SJCRH30 (cell line): ENCODE data around the gene ATP4B. TPM values are rescaled to one million over a fixed set of nuclear protein-coding genes. Genes with fewer than 3 reads are reported as not detected.

ENCODE experiments used
- DNase-seq, 2 experiments: peaks; one replicate each; pipeline ENCODE4 v3.0.0-alpha.2; 2015 to 2020
- H3K27ac ChIP-seq: fragments of 250-450 bp; sonication (Bioruptor Pico); 2 replicates; pipeline ENCODE4 v1.5.1; 2020; ENCODE audit warnings: mild to moderate bottlenecking, moderate library complexity
- H3K27me3 ChIP-seq: fragments of 250-450 bp; sonication (Bioruptor Pico); 2 replicates; pipeline ENCODE4 v1.5.1; 2020; ENCODE audit warnings: mild to moderate bottlenecking, moderate library complexity
- H3K36me3 ChIP-seq: fragments of 250-450 bp; sonication (Bioruptor Pico); 2 replicates; pipeline ENCODE4 v1.5.1; 2020; ENCODE audit warnings: mild to moderate bottlenecking, moderate library complexity
- H3K4me1 ChIP-seq: fragments of 250-450 bp; sonication (Bioruptor Pico); 2 replicates; pipeline ENCODE4 v1.5.1; 2020; ENCODE audit warnings: mild to moderate bottlenecking, moderate library complexity
- H3K4me3 ChIP-seq: fragments of 250-450 bp; sonication (Bioruptor Pico); 2 replicates; pipeline ENCODE4 v1.5.1; 2020; ENCODE audit warnings: mild to moderate bottlenecking, moderate library complexity
- H3K9me3 ChIP-seq: fragments of 250-450 bp; sonication (Bioruptor Pico); replicated peaks from 2 replicates; pipeline ENCODE4 v1.5.1; 2020; ENCODE audit warnings: mild to moderate bottlenecking, moderate library complexity
- total RNA-seq: library from RNA; depleted of rRNA; stranded (reverse); fragments of >200 nt; shearing (Covaris generic); gene quantifications from 2 replicates; pipeline ENCODE4 v1.2.3, GENCODE V29; 2014

The ATP4B gene
- total RNA-seq, 1 experiment from 2014 or later: not detected

- no peaks in the 10 kb centered on the region for H3K27me3 ChIP-seq
- no peaks in the 10 kb centered on the region for H3K4me1 ChIP-seq
- DNase-seq: peak in 1 of 2 experiments; percentile 1
- no peaks in the 10 kb centered on the region for H3K36me3 ChIP-seq
- no peak overlapping the region for H3K4me3 ChIP-seq
- no peaks in the 10 kb centered on the region for H3K9me3 ChIP-seq
- H3K27ac ChIP-seq: no peak overlapping the region
These were observed 5.4 kb downstream of the ATP4B start for GRCh38 chr13:113652404-113653263.

GRCh38 chr13:113651511-113652403 lies 6.2 kb downstream of the ATP4B start:
- no peaks in the 10 kb centered on the region for H3K9me3 ChIP-seq
- H3K4me3 ChIP-seq: no peak overlapping the region
- H3K27ac ChIP-seq: no peak overlapping the region
- no peaks in the 10 kb centered on the region for H3K27me3 ChIP-seq
- DNase-seq: peak in 1 of 2 experiments; percentile 1
- H3K36me3 ChIP-seq: no peaks in the 10 kb centered on the region
- H3K4me1 ChIP-seq: no peaks in the 10 kb centered on the region

GRCh38 chr13:113650731-113651148 lies 7.3 kb downstream of the ATP4B start:
- peak in 1 of 2 experiments; percentile 0 for DNase-seq
- H3K4me3 ChIP-seq: no peak overlapping the region
- no peaks in the 10 kb centered on the region for H3K27me3 ChIP-seq
- H3K4me1 ChIP-seq: no peaks in the 10 kb centered on the region
- H3K9me3 ChIP-seq: no peaks in the 10 kb centered on the region
- no peaks in the 10 kb centered on the region for H3K36me3 ChIP-seq
- no peak overlapping the region for H3K27ac ChIP-seq

GRCh38 chr13:113650275-113650674 lies 7.7 kb downstream of the ATP4B start:
- no peak overlapping the region for H3K27ac ChIP-seq
- no peaks in the 10 kb centered on the region for H3K36me3 ChIP-seq
- H3K4me1 ChIP-seq: no peaks in the 10 kb centered on the region
- no peak overlapping the region for H3K4me3 ChIP-seq
- no peaks in the 10 kb centered on the region for H3K27me3 ChIP-seq
- peak in 1 of 2 experiments; percentile 1 for DNase-seq
- no peaks in the 10 kb centered on the region for H3K9me3 ChIP-seq

GRCh38 chr13:113649212-113649611 lies 8.8 kb downstream of the ATP4B start:
- Histone ChIP-seq H3K36me3 (no peaks in the 10 kb centered on the region), H3K4me3 (no peak overlapping the region), H3K4me1 (no peaks in the 10 kb centered on the region), H3K9me3 (no peaks in the 10 kb centered on the region), H3K27me3 (no peaks in the 10 kb centered on the region), H3K27ac (no peak overlapping the region)
- DNase-seq: peak in 1 of 2 experiments; percentile 0

DNA sequence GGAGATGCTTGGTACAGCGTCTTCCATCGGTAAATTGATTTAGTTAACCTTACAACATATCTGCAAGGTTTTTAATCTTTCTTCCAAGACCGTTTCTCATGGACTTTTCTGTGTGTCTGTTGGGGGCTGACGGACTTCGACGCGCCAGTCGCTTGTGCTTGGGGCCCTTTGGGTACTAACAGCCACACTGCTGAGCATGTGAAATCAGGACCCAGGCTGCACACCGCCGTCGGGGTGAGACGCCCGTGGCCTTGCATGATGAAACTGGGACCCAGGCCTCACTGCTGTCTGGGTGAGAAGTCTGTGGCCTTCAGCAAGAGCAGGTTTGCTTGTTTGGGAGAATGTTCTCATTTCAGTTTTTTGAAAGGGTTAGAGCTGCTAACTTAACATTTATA lies 9.8 kb downstream of the ATP4B start:
- H3K4me3 ChIP-seq: no peak overlapping the region
- H3K36me3 ChIP-seq: no peaks in the 10 kb centered on the region
- no peaks in the 10 kb centered on the region for H3K4me1 ChIP-seq
- DNase-seq: peak in 1 of 2 experiments; percentile 0
- H3K27ac ChIP-seq: no peak overlapping the region
- no peaks in the 10 kb centered on the region for H3K27me3 ChIP-seq
- no peaks in the 10 kb centered on the region; the same call in 1 of the 2 replicates for H3K9me3 ChIP-seq

DNA sequence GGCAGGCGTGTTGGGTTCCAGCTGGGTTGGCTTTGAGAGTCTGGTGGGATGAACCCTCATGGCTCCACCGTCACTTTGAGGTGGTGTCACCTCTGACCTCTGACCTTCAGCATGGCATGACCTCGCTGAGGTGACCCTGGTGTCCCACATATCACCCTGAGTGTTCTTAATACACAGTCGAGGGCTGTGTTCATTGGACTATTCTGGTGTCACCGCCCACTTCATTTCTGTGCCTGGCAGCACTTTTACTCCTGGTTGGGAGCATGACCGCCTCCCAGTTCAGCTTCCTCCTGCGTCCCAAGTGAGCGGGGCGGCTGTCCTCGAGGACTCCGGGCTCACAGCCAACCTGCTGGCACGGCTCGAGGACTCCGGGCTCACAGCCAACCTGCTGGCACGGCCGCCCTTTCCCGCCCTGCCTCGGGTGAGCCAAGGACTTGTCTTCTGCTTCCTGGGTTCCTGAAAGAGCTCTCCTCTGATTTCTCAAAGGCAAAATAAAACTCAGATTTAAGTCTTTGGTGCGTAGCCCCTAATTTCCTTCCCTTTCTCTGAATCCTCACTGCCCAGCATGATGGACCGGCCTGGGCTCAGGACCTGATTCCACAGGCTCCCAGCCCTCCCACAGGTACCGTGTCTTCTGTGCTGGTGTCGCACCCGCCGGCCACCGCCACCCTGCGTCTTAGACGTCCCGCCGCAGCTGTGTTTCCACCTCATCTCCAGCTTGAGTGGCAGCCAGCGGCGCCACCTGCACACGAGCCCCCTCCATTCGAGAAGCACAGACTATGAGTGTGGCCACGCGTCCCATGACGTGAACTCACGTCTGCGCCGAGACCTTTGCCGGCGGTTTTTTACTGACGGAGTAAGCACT lies 10.4 kb downstream of the ATP4B start:
- peak in 1 of 2 experiments; percentile 1 for DNase-seq
- peaks cover 5% of the 10 kb centered on the region; the same call in 1 of the 2 replicates for H3K36me3 ChIP-seq
- no peaks in the 10 kb centered on the region for H3K4me1 ChIP-seq
- no peak overlapping the region for H3K4me3 ChIP-seq
- no peak overlapping the region for H3K27ac ChIP-seq
- no peaks in the 10 kb centered on the region for H3K27me3 ChIP-seq
- H3K9me3 ChIP-seq: no peaks in the 10 kb centered on the region; the same call in 1 of the 2 replicates

DNA sequence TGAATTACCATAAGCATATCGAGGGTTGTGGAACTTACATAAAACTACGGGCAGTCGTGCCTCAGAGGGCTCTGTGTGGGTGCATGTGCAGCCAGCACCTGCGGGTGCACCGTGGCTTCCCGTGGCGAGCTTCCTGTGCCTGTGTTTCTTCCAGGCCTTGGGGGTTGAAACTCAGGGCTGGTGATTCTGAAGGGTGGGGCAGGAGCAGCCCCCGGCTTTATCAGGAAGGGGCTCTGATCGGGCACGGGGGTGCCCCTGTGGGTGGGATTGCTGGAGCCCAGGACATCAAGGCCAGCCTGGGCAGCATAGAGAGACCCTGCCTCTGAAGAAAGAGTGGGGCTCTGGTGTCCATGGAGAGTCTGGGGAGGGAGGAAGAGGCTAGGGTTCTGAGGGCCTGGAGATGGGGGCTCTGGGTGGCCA lies 11.1 kb downstream of the ATP4B start:
- Histone ChIP-seq H3K27ac (no peak overlapping the region), H3K27me3 (no peaks in the 10 kb centered on the region), H3K4me1 (no peaks in the 10 kb centered on the region), H3K9me3 (no peaks in the 10 kb centered on the region; the same call in 1 of the 2 replicates), H3K4me3 (no peak overlapping the region), H3K36me3 (peaks cover 10% of the 10 kb centered on the region)
- no peak for DNase-seq

- no peak for DNase-seq
- no peak overlapping the region for H3K4me3 ChIP-seq
- H3K36me3 ChIP-seq: peaks cover 16% of the 10 kb centered on the region
- H3K9me3 ChIP-seq: no peaks in the 10 kb centered on the region; the same call in 1 of the 2 replicates
- H3K27me3 ChIP-seq: no peaks in the 10 kb centered on the region
- no peaks in the 10 kb centered on the region for H3K4me1 ChIP-seq
- H3K27ac ChIP-seq: no peak overlapping the region
These were observed 11.6 kb downstream of the ATP4B start for GRCh38 chr13:113646376-113646775.

DNA sequence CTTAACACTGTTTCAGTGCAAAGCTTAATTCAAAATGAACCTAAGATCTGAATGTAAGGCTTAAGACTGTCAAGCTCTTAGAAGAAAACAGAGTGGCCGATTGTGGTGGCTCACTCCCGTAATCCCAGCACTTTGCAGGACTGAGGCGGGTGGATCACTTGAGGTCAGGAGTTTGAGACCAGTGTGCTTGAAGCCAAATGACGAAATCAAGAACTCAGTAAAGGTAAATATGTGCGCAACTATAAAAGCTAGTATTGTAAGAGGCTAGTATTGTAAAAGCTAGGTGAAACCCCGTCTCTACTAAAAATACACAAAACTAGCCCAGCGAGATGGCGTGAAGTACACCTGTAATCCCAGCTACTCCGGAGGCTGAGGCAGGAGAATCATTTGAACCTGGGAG lies 12.7 kb downstream of the ATP4B start:
- H3K4me3 ChIP-seq: no peak overlapping the region
- H3K9me3 ChIP-seq: no peaks in the 10 kb centered on the region; the same call in 1 of the 2 replicates
- no peak for DNase-seq

GRCh38 chr13:113644800-113645199 lies 13.2 kb downstream of the ATP4B start:
- Histone ChIP-seq H3K4me3 (no peak overlapping the region), H3K4me1 (no peaks in the 10 kb centered on the region), H3K27ac (no peak overlapping the region), H3K9me3 (no peaks in the 10 kb centered on the region; the same call in 1 of the 2 replicates), H3K27me3 (no peaks in the 10 kb centered on the region), H3K36me3 (peaks cover 25% of the 10 kb centered on the region)
- no peak for DNase-seq

More for the DNA sequence above, 12.7 kb downstream of the ATP4B start:
- no peaks in the 10 kb centered on the region for H3K4me1 ChIP-seq
- H3K27ac ChIP-seq: no peak overlapping the region
- peaks cover 22% of the 10 kb centered on the region for H3K36me3 ChIP-seq
- no peaks in the 10 kb centered on the region for H3K27me3 ChIP-seq

DNA sequence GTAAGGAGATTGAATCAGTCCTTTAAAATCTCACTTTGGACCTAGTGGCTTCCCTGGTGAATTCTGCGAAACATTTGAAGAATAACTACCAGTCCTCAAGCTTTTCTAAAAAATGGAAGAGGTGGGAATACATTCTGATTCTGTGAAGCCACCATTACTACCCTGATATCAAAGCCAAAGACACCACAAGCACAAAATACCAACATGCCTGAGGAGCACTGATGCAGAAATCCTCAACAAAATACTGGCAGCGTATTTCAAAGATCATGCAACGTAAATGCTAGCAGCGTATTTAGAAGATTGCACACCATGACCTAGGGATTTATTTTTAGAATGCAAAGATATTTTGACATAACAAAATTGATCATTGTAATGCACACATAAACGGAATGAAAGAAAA lies 14.4 kb downstream of the ATP4B start:
- Histone ChIP-seq H3K4me1 (no peaks in the 10 kb centered on the region), H3K27me3 (no peaks in the 10 kb centered on the region), H3K4me3 (no peak overlapping the region), H3K9me3 (no peaks in the 10 kb centered on the region; the same call in 1 of the 2 replicates), H3K36me3 (peaks cover 36% of the 10 kb centered on the region), H3K27ac (no peak overlapping the region)
- no peak for DNase-seq

- no peak for DNase-seq
- Histone ChIP-seq H3K4me3 (no peak overlapping the region), H3K27me3 (no peaks in the 10 kb centered on the region), H3K9me3 (no peaks in the 10 kb centered on the region; the same call in 1 of the 2 replicates), H3K36me3 (peaks cover 44% of the 10 kb centered on the region), H3K27ac (no peak overlapping the region), H3K4me1 (no peaks in the 10 kb centered on the region)
These were observed 15.4 kb downstream of the ATP4B start for GRCh38 chr13:113642563-113642962.

DNA sequence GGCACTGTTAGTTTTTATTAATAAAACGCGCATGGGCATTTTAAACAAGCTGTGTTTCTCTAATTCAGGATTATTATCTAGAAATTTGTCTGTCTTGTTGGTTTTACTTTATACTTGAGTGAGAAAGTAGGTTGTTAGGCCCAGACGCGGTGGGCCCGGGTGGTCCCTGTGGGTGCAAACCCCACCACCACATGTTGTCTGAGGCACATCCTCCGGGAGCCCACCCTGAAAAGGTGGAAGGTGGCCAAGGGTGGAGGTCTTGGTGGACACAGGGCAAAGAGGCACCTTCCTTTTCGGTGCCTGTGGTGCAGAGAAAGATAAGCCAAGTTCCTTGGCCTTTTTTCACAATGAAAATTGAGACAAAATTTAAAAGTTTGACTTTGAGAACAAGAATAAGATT lies 16.6 kb downstream of the ATP4B start:
- no peak overlapping the region for H3K27ac ChIP-seq
- peaks cover 53% of the 10 kb centered on the region for H3K36me3 ChIP-seq
- no peaks in the 10 kb centered on the region; the same call in 1 of the 2 replicates for H3K9me3 ChIP-seq
- H3K4me3 ChIP-seq: no peak overlapping the region
- no peaks in the 10 kb centered on the region for H3K27me3 ChIP-seq
- no peaks in the 10 kb centered on the region for H3K4me1 ChIP-seq
- peak in 1 of 2 experiments; percentile 0 for DNase-seq
